ENCODE measurements around the gene RCAN1. TPM values are rescaled to one million over a fixed set of nuclear protein-coding genes. Genes with fewer than 3 reads are reported as not detected.

The RCAN1 gene
- total and polyA plus RNA-seq, 2 of the 8 experiments (the other 6 are each of a cell fraction or from before 2014, with no cell fraction given): 1.7 to 6.4 TPM

GRCh38 chr21:34524646-34525601, 90.0 kb downstream of the RCAN1 start (continued):
- TF ChIP-seq, protein P1, sequence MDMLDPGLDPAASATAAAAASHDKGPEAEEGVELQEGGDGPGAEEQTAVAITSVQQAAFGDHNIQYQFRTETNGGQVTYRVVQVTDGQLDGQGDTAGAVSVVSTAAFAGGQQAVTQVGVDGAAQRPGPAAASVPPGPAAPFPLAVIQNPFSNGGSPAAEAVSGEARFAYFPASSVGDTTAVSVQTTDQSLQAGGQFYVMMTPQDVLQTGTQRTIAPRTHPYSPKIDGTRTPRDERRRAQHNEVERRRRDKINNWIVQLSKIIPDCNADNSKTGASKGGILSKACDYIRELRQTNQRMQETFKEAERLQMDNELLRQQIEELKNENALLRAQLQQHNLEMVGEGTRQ (IDR thresholded peaks at IDR 0.05; ENCODE audit: low read length): no peak
- peak in 1 of 2 experiments; percentile 51; a peak in 1 of 3 replicates for TF ChIP-seq POLR2A (IDR thresholded peaks at IDR 0.05; ENCODE audit: control extremely low read depth in 1 of 2, low read depth in 2 of 2, low read length in 2 of 2)
